Fibroblast of mammary gland (primary cell): Measurements from ENCODE around the gene PSME2.
A peak's percentile ranks its signal among the peaks of the same experiment; 100 is the strongest.

Source experiments
- DNase-seq: peaks from one replicate; pipeline ENCODE4 v3.0.0-alpha.2; 2010; ENCODE audit warnings: low read depth
- H3K4me3 ChIP-seq: 2 replicates; pipeline ENCODE4 v1.5.1; 2011; ENCODE audit warnings: low read depth, mild to moderate bottlenecking, low read length, moderate library complexity; ENCODE audit not compliant: control insufficient read depth
- CTCF ChIP-seq: conservative IDR thresholded peaks from 2 replicates; pipeline ENCODE4 v1.5.1; 2011; ENCODE audit warnings: low read depth, low read length, inconsistent platforms; ENCODE audit not compliant: control insufficient read depth, insufficient read depth

PSME2 gene

GRCh38 chr14:24098927-24099813 lies 47.2 kb downstream of the PSME2 start:
- H3K4me3 ChIP-seq, result no peak overlapping the region
- no peak for DNase-seq
- no peak for TF ChIP-seq CTCF

DNA sequence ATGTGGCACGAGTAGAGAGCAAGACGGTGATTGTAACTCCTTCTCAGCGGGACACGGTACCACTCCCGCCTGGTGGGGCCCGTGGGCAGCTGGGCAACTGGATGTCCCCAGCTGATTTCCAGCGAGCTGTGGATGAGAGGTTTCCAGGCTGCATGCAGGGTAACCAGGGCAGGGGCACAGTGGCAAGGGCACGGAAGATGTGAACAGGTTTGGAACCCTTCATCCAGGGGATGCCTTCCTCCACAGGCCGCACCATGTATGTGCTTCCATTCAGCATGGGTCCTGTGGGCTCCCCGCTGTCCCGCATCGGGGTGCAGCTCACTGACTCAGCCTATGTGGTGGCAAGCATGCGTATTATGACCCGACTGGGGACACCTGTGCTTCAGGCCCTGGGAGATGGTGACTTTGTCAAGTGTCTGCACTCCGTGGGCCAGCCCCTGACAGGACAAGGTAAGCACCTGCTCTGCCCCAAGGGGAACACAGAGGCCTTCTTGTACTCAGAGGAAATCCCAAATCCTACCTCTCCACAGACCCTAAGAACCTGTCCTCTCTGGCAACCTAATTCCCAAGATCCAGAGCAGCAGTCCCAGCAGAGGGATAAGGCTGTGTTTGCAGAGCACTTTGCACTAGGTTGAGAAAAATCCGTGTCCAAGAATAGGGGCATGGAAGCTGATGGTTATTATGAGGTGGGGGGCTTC lies 48.0 kb downstream of the PSME2 start:
- TF ChIP-seq CTCF, result no peak
- H3K4me3 ChIP-seq, result no peak overlapping the region
- no peak for DNase-seq

DNA sequence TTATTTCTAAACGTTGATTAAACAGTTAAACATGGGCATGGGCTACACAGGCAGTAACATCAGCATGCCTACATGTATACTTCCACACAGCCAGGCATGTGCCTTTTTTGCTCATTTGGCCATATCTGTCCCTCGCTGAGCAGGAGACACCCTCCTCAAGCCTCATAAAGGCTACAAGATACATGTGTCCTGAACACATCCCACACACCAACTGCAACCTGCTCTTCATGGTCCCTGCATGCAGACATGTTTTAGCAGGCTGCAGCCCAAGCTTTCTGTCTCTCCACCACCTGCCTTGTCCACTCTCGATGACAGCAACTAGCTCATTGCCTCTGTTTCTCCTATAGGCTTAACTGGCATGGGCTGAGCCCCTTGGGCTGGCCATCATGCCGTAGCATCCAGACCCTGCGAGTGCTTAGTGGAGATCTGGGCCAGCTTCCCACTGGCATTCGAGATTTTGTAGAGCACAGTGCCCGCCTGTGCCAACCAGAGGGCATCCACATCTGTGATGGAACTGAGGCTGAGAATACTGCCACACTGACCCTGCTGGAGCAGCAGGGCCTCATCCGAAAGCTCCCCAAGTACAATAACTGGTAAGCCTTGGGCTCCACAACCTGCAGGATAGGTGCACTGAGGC lies 49.7 kb downstream of the PSME2 start:
- H3K4me3 ChIP-seq, result no peak overlapping the region
- DNase-seq, result no peak
- no peak for TF ChIP-seq CTCF

GRCh38 chr14:24095271-24096068 lies 50.9 kb downstream of the PSME2 start:
- no peak for TF ChIP-seq CTCF
- H3K4me3 ChIP-seq, result peak overlapping the region; percentile 74
- peak; percentile 36 for DNase-seq

DNA sequence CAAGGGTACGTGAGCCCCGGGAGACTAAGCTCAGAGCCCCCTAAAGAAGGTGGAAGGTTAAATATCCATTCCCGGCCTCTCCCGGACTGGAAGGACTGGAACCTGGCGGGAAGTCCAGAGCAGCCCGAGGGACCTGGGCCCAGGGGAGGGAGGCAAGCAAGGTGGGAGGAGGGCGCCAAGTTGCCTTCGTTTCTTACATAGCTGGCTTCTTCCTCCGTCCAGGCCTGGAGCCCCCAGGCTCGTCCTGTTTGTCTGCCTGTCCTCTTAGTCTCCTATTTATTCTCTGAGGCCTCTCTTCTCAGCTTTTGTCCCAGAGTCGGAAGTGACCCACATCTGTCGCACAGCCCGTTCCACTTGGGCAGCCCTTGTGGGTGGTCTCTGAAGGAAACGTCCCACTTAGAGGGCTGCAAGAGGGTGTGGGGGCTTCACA lies 51.6 kb downstream of the PSME2 start:
- TF ChIP-seq CTCF, result no peak
- H3K4me3 ChIP-seq, result peak overlapping the region; percentile 74
- no peak for DNase-seq

DNA sequence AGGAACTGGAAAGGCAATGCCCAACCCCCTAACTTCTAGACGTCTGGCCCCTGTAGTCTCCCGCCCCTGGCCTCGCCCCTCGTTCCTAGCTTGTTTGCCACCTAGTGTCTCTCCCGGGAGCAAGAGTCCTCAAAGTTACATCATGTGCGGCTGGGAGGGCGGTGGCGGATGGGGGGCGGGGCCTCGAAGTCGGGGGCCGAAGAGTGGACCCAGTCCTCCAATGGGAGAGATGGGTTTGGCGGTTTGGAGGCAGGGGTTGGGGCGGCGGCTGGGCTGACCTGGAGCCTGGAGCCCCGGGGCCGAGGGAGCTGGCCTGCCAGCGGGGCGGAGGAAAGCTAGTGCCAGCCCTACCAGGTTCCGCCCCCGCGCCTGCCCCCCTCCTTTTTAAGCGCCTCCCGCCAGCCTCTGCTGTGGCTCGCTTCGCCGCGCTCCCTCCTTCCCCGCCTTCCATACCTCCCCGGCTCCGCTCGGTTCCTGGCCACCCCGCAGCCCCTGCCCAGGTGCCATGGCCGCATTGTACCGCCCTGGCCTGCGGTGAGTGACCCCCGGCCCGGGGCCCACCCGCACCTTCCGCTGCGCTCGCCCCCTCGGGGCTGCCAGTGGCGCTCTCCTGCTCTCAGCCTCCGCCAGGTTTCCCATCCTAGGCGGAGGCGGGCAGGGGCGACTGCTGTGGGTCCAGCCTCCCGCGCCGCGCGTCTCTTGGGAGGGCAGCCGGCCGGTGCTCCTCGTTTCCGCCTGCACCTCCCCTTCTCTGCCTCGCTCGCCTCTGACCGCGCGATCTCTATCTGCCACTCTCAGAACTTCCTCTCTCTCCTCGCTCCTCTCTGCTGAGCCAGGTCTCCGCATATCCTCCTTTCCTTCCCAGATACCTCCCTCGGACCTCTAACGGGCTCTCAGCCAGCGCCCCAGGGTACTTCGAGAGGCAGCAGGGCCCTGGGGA lies 52.2 kb downstream of the PSME2 start, which contains the start of gene PCK2:
Gene PCK2, plus strand, starts transcription at position 411 of the 940 bp plus-strand sequence. Its CDS starts 95 bp downstream, at position 506.
- peak; percentile 12 for TF ChIP-seq CTCF
- peak; percentile 72 for DNase-seq
- peak within 1 kb of the TSS; percentile 74 for H3K4me3 ChIP-seq
